ENCODE results near the gene CHPT1.

Gene CHPT1

DNA sequence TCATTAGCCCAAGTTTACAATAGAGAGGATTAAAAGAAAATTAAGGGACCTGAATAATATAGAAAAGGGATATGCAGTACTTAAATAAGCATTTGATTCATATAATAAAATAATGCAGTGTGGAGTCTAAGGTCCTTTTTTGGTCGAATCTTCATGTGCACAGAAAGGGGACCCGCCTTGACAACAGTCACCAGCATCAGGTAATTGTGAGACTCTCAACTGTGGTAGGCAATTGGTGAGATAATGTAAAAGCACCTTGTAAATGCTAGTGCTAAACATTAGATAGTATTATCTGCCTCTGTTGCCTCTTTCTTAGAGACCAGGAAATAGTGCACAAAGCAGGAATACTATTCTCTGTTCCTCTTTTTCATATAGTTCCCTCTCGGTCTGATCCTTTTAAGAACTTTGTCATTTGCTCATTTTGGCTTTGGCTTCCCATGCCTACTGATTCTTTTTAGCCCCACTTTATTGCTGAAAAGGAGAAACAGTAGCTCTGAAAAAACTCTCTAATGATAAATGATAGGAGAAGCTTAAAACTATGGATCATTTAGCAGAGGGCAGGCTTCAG, 17.5 kb downstream of the CHPT1 start:
- no peaks in the 10 kb centered on the region for H3F3A ChIP-seq (ENCODE audit: low read depth)

DNA sequence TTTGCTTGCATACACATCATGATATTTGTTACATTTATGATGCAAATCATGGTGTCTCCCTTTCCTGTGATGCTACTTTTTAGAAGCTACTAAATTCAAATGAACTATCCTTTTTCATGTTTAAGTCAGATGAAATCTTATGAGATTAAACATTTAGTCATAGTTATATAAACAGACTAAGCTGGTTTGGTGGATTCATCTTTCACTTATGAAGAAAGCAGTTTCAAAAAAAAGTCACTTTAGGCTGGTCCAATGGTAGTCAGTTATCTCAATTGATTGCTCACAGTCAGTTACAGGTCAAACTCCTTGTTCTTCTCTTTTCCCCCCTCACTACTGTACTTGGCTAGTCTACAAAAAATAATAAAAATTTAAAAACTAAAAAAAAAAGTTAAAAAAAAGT, 22.1 kb downstream of the CHPT1 start:
- no peak overlapping the region for H3K9ac ChIP-seq (ENCODE audit: low read depth, low read length, poor library complexity, severe bottlenecking)
- H3K9me3 ChIP-seq (ENCODE audit: insufficient read depth, low read depth, low read length), result no peaks in the 10 kb centered on the region
- peaks cover 36% of the 10 kb centered on the region for H3K36me3 ChIP-seq (ENCODE audit: insufficient read depth, low read length)
- H3K9me2 ChIP-seq (replicated peaks; ENCODE audit: low read depth, low read length), result no peaks in the 10 kb centered on the region
- H2AFZ ChIP-seq (ENCODE audit: low read length), result no peak overlapping the region
- no peaks in the 10 kb centered on the region for H3F3A ChIP-seq (ENCODE audit: low read depth)
- H3K4me3 ChIP-seq (ENCODE audit: low read length, poor library complexity, severe bottlenecking), result no peak overlapping the region
- H4K20me1 ChIP-seq (ENCODE audit: insufficient read depth, low read length, poor library complexity, severe bottlenecking), result no peaks in the 10 kb centered on the region
- TF ChIP-seq, protein P1, sequence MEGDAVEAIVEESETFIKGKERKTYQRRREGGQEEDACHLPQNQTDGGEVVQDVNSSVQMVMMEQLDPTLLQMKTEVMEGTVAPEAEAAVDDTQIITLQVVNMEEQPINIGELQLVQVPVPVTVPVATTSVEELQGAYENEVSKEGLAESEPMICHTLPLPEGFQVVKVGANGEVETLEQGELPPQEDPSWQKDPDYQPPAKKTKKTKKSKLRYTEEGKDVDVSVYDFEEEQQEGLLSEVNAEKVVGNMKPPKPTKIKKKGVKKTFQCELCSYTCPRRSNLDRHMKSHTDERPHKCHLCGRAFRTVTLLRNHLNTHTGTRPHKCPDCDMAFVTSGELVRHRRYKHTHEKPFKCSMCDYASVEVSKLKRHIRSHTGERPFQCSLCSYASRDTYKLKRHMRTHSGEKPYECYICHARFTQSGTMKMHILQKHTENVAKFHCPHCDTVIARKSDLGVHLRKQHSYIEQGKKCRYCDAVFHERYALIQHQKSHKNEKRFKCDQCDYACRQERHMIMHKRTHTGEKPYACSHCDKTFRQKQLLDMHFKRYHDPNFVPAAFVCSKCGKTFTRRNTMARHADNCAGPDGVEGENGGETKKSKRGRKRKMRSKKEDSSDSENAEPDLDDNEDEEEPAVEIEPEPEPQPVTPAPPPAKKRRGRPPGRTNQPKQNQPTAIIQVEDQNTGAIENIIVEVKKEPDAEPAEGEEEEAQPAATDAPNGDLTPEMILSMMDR (conservative IDR thresholded peaks at IDR 0.05; ENCODE audit: low read length), result no peak
- no peak for TF ChIP-seq EZH2phosphoT487 (IDR thresholded peaks at IDR 0.05; ENCODE audit: borderline replicate concordance)
- H3K79me2 ChIP-seq (ENCODE audit: insufficient read depth, low read length), result peaks cover 7% of the 10 kb centered on the region; the same call in 1 of the 2 replicates
- no peaks in the 10 kb centered on the region for H3K27me3 ChIP-seq (ENCODE audit: insufficient read depth, low read length, poor library complexity, severe bottlenecking)
- H3K4me1 ChIP-seq (ENCODE audit: insufficient read depth, low read length, poor library complexity, severe bottlenecking), result no peaks in the 10 kb centered on the region
- no peak overlapping the region for H3K4me2 ChIP-seq (ENCODE audit: low read depth, low read length, poor library complexity, severe bottlenecking)

More for the DNA sequence above, 17.5 kb downstream of the CHPT1 start:
- peaks cover 5% of the 10 kb centered on the region for H4K20me1 ChIP-seq (ENCODE audit: insufficient read depth, low read length, poor library complexity, severe bottlenecking)
- H2AFZ ChIP-seq (ENCODE audit: low read length), result no peak overlapping the region
- H3K27me3 ChIP-seq (ENCODE audit: insufficient read depth, low read length, poor library complexity, severe bottlenecking), result no peaks in the 10 kb centered on the region
- H3K9me3 ChIP-seq (ENCODE audit: insufficient read depth, low read depth, low read length), result no peaks in the 10 kb centered on the region
- peaks cover 11% of the 10 kb centered on the region for H3K4me1 ChIP-seq (ENCODE audit: insufficient read depth, low read length, poor library complexity, severe bottlenecking)
- H3K79me2 ChIP-seq (ENCODE audit: insufficient read depth, low read length), result peaks cover 42% of the 10 kb centered on the region
- H3K9ac ChIP-seq (ENCODE audit: low read depth, low read length, poor library complexity, severe bottlenecking), result no peak overlapping the region
- no peak overlapping the region for H3K4me2 ChIP-seq (ENCODE audit: low read depth, low read length, poor library complexity, severe bottlenecking)
- no peaks in the 10 kb centered on the region for H3K9me2 ChIP-seq (replicated peaks; ENCODE audit: low read depth, low read length)
- TF ChIP-seq, protein P1 (conservative IDR thresholded peaks at IDR 0.05; ENCODE audit: low read length), result no peak
- no peak for TF ChIP-seq EZH2phosphoT487 (IDR thresholded peaks at IDR 0.05; ENCODE audit: borderline replicate concordance)
- peaks cover 16% of the 10 kb centered on the region; the same call in 1 of the 2 replicates for H3K36me3 ChIP-seq (ENCODE audit: insufficient read depth, low read length)
- H3K4me3 ChIP-seq (ENCODE audit: low read length, poor library complexity, severe bottlenecking), result no peak overlapping the region

DNA sequence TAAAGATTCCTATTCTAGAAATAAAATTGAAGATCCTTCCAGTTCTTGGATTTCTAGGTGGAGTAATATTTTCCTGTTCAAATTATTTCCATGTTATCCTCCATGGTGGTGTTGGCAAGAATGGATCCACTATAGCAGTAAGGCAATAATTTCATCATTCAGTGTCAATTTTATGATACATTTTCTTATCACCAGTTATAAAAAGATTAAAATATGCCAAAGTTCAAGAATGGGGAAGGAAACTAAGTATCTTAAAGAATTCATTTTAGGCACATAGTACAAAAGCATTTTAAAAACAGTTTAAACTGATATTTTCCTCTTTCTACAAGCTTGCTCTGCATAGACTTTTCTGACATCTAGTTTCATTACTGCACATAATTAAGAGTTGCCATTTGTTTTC, 22.7 kb downstream of the CHPT1 start:
- no peak overlapping the region for H3K4me3 ChIP-seq (ENCODE audit: low read length, poor library complexity, severe bottlenecking)
- no peaks in the 10 kb centered on the region for H4K20me1 ChIP-seq (ENCODE audit: insufficient read depth, low read length, poor library complexity, severe bottlenecking)
- H3K4me1 ChIP-seq (ENCODE audit: insufficient read depth, low read length, poor library complexity, severe bottlenecking), result no peaks in the 10 kb centered on the region
- no peak overlapping the region for H2AFZ ChIP-seq (ENCODE audit: low read length)
- peaks cover 3% of the 10 kb centered on the region; the same call in 1 of the 2 replicates for H3K79me2 ChIP-seq (ENCODE audit: insufficient read depth, low read length)
- no peaks in the 10 kb centered on the region for H3F3A ChIP-seq (ENCODE audit: low read depth)
- no peak for TF ChIP-seq EZH2phosphoT487 (IDR thresholded peaks at IDR 0.05; ENCODE audit: borderline replicate concordance)
- TF ChIP-seq, protein P1 (conservative IDR thresholded peaks at IDR 0.05; ENCODE audit: low read length), result no peak
- peaks cover 41% of the 10 kb centered on the region for H3K36me3 ChIP-seq (ENCODE audit: insufficient read depth, low read length)
- no peaks in the 10 kb centered on the region for H3K27me3 ChIP-seq (ENCODE audit: insufficient read depth, low read length, poor library complexity, severe bottlenecking)
- no peaks in the 10 kb centered on the region for H3K9me2 ChIP-seq (replicated peaks; ENCODE audit: low read depth, low read length)
- no peaks in the 10 kb centered on the region for H3K9me3 ChIP-seq (ENCODE audit: insufficient read depth, low read depth, low read length)
- no peak overlapping the region for H3K9ac ChIP-seq (ENCODE audit: low read depth, low read length, poor library complexity, severe bottlenecking)
- H3K4me2 ChIP-seq (ENCODE audit: low read depth, low read length, poor library complexity, severe bottlenecking), result no peak overlapping the region
